Left lung (tissue), 10 donors: ENCODE measurements around the gene HOMER3. TPM values are rescaled to one million over a fixed set of nuclear protein-coding genes. Genes with fewer than 3 reads are reported as not detected.
"Not testable (repeated sequence)": the region's sequence is repeated elsewhere in the genome, so short reads cannot be mapped to it uniquely, and the experiment has no call there.

Experiments
- ATAC-seq: fragments of 200-7000 bp; cut with Tn5 transposase; one replicate; pipeline ENCODE4 v1.9.1; 2020; ENCODE audit warnings: moderate library complexity
- DNase-seq, 4 donors: peaks; one replicate each; pipeline ENCODE4 v3.0.0-alpha.2; 2013 to 2020
- H3K27ac ChIP-seq, 2 donors: fragments of 200-600 bp; sonication (generic) in 1 of 2; one replicate each; pipeline versions ENCODE4 v1.5.0 to v1.8.0; 2020 to 2021
- H3K27me3 ChIP-seq, 2 donors: fragments of 200-600 bp; sonication (generic) in 1 of 2; one replicate each; pipeline versions ENCODE4 v1.5.0 to v1.8.0; 2020 to 2021
- H3K36me3 ChIP-seq, 2 donors: fragments of 200-600 bp; sonication (generic) in 1 of 2; one replicate each; pipeline versions ENCODE4 v1.5.0 to v1.8.0; 2020 to 2021
- H3K4me1 ChIP-seq, 2 donors: fragments of 200-600 bp; one replicate each; pipeline ENCODE4 v1.8.0; 2021
- H3K4me3 ChIP-seq, 2 donors: fragments of 200-600 bp; sonication (generic) in 1 of 2; one replicate each; pipeline versions ENCODE4 v1.5.0 to v1.8.0; 2020 to 2021; ENCODE audit warnings: mild to moderate bottlenecking in 1 of 2
- H3K9me3 ChIP-seq, 2 donors: fragments of 200-600 bp; sonication (generic) in 1 of 2; one replicate each; pipeline versions ENCODE4 v1.5.0 to v1.8.0; 2020 to 2021
- intact Hi-C, 2 donors: fragments of 100-400 bp; cut with DNase I; formaldehyde crosslinking; loops; one replicate each; pipeline versions ENCODE4 v1.11.2 to v1.14.2; 2022
- polyA plus RNA-seq, 6 donors: library from polyadenylated mRNA; unstranded; fragments of 120-200 nt; gene quantifications; one replicate each; pipeline ENCODE4 v1.2.1, GENCODE V29; 2013; ENCODE audit not compliant: insufficient read length in 6 of 6
- total RNA-seq, 2 donors: library from RNA; stranded (reverse); fragmentation: NEBNext Ultra II Directional; extraction: Animal tissue kit (Norgen Biotek cat#: 25700); gene quantifications; one replicate each; pipeline ENCODE4 v1.2.1, GENCODE V29; 2021
- TF ChIP-seq, protein P1 (sequence below), 2 donors: fragments of 200-600 bp; sonication (generic) in 1 of 2; IDR thresholded peaks; one replicate each; pipeline versions ENCODE4 v1.5.0 to v1.8.0; 2021; ENCODE audit warnings: antibody characterized with exemption in 2 of 2
- donor health status: DM: no; HTN: yes; CAD: no.
- donor health status: DM: no; HTN: no; CAD: no.

The HOMER3 gene
- total and polyA plus RNA-seq, 8 donors: 27.6 to 68.0 (median 53.0) TPM

DNA sequence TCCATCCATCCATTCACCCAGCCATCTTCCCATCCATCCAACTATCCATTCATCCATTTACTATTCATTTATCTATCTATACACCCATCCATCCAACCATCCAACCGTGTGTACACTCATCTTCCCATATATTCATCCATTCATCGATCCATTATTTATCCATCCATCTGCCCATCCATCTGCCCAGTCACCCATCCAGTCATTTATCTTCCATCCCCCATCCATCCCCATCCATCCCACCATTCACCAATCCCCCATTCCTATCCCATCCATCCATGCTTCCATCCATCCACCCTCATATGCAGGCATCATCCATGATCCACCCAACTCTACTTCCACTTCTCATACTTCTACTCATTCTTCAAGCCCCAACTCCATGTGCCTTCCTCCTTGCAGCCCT is 14.0 kb upstream of the HOMER3 start:
- Histone ChIP-seq H3K9me3 (no peaks in the 10 kb centered on the region), H3K4me3 (no peak overlapping the region), H3K27ac (no peak overlapping the region), H3K36me3 (no peaks in the 10 kb centered on the region), H3K4me1 (no peaks in the 10 kb centered on the region), H3K27me3 (no peaks in the 10 kb centered on the region)
- DNase-seq (no peak), ATAC-seq (no peak)
- intact Hi-C loops: no loop called here
- TF ChIP-seq, protein P1, sequence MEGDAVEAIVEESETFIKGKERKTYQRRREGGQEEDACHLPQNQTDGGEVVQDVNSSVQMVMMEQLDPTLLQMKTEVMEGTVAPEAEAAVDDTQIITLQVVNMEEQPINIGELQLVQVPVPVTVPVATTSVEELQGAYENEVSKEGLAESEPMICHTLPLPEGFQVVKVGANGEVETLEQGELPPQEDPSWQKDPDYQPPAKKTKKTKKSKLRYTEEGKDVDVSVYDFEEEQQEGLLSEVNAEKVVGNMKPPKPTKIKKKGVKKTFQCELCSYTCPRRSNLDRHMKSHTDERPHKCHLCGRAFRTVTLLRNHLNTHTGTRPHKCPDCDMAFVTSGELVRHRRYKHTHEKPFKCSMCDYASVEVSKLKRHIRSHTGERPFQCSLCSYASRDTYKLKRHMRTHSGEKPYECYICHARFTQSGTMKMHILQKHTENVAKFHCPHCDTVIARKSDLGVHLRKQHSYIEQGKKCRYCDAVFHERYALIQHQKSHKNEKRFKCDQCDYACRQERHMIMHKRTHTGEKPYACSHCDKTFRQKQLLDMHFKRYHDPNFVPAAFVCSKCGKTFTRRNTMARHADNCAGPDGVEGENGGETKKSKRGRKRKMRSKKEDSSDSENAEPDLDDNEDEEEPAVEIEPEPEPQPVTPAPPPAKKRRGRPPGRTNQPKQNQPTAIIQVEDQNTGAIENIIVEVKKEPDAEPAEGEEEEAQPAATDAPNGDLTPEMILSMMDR (IDR thresholded peaks at IDR 0.05): no peak

DNA sequence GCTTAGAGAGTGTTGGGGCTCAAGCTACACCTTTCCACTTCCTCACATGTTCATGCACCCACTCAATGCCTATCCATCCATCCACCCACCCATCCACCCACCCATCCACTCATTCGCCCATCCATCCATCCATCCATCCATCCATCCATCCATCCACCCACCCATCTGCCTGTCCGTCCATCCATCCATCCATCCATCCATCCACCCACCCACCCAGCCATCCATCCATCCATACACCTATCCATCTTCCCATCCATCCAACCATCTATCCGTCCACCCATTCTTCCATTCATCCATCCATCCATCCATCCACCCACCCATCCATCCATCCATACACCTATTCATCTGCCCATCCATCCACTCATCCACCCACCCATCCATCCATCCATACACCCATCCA is 13.1 kb upstream of the HOMER3 start:
- no peaks in the 10 kb centered on the region for H3K4me1 ChIP-seq
- H3K27ac ChIP-seq: no peak overlapping the region
- H3K36me3 ChIP-seq: no peaks in the 10 kb centered on the region
- no peaks in the 10 kb centered on the region for H3K9me3 ChIP-seq
- ATAC-seq: no peak
- H3K27me3 ChIP-seq: no peaks in the 10 kb centered on the region
- TF ChIP-seq, protein P1 (IDR thresholded peaks at IDR 0.05): no peak
- H3K4me3 ChIP-seq: no peak overlapping the region
- no peak for DNase-seq
- intact Hi-C loops: no loop called here

DNA sequence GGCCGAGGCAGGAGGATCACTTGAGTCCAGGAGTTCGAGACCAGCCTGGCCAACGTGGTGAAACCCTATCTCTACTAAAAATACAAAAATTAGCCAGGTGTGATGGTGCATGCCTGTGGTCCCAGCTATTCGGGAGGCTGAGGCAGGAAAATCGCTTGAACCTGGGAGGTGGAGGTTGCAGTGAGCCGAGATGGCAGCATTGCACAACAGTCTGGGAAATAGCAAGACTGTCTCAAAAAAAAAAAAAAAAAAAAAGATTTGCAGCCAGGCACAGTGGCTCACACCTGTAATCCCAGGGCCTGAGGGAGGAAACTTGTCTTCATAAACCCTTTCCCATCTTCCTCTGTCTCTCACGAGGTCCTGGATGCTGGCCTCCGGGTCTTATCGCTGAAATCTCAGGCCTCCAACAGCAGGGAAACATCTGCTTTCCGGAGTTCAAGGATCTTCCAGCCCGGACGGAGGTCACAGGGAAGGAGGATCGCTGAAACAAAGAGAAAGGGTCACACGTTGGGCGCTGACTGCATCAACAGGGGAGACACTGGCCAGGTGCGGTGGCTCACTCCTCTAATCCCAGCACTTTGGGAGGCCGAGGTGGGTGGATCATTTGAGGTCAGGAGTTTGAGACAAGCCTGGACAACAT is 11.5 kb upstream of the HOMER3 start:
- H3K4me1 ChIP-seq, intact Hi-C loops, H3K27me3 ChIP-seq, H3K4me3 ChIP-seq, H3K36me3 ChIP-seq, ATAC-seq, H3K9me3 ChIP-seq, H3K27ac ChIP-seq: not testable (repeated sequence)
- DNase-seq: peak in 1 of 4 donors; percentile 32

DNA sequence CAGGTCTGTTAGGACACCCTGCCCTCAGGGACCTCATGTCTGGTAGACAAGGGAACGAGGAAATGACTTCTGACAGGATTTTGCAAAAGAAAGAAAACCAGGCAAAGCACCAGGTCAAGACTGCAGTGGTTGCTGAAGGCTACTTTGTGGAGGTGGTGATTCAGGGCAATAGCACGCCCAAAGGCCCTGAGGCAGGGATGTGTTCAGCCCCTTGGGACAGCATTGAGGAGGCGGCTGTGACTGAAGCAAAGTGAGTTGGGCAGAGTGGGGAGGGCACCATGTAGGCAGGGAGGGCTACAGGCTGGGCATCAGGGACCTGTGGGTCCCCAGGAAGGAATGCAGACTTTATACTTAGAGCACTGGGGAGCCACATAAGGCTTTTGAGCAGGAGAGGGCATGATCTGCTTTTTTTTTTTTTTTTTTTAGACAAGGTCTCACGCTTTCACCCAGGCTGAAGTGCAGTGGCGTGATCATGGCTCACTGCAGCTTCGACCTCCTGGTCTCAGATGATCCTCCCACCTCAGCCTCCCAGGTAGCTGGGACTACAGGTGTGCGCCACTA is 10.8 kb upstream of the HOMER3 start:
- intact Hi-C loops: no loop called here
- TF ChIP-seq, protein P1 (IDR thresholded peaks at IDR 0.05): no peak
- H3K4me3 ChIP-seq: no peak overlapping the region
- H3K4me1 ChIP-seq: no peaks in the 10 kb centered on the region
- H3K36me3 ChIP-seq: no peaks in the 10 kb centered on the region
- DNase-seq (no peak), ATAC-seq (no peak)
- no peak overlapping the region for H3K27ac ChIP-seq
- H3K27me3 ChIP-seq: no peaks in the 10 kb centered on the region
- H3K9me3 ChIP-seq: no peaks in the 10 kb centered on the region

DNA sequence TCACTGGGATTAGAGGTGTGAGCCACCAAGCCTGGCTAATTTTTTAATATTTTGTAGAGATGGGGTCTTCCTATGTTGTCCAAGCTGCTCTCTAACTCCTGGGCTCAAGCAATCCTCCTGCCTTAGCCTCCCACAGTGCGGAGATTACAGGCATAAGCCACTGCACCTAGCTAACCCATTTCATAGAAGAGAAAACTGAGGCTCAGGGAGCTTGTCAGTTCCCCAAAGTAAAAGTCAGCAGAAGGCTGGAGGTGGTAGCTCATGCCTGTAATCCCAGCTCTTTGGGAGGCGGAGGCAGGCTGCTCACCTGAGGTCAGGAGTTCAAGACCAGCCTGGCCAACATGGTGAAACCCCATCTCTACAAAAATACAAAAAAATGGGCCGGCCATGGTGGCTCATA is 8.8 kb upstream of the HOMER3 start:
- Histone ChIP-seq H3K4me1 (no peaks in the 10 kb centered on the region), H3K27me3 (no peaks in the 10 kb centered on the region), H3K36me3 (no peaks in the 10 kb centered on the region), H3K9me3 (no peaks in the 10 kb centered on the region), H3K4me3 (no peak overlapping the region), H3K27ac (no peak overlapping the region)
- TF ChIP-seq, protein P1 (IDR thresholded peaks at IDR 0.05): no peak
- no peak for ATAC-seq
- intact Hi-C loops: no loop called here
- no peak for DNase-seq

DNA sequence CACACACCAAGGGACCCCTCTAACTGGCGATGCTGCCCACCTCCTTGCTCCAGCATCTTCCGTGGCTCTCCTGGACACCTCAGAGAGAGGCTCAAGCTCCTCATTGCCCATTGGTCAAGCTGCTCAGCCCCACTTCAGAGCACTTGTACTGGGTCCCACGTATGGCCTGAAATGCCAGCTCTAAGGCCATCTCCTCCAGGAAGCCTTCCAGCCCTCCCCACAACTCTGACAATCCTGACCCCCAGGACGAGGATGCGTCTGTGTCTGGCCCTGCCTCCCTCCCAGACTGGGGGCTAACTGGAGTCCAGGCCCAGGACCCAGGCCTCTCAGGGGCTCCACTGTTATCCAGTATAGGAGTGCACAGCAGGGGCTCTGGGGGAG is 7.9 kb upstream of the HOMER3 start:
- Histone ChIP-seq H3K4me3 (no peak overlapping the region), H3K27me3 (no peaks in the 10 kb centered on the region), H3K4me1 (no peaks in the 10 kb centered on the region), H3K9me3 (no peaks in the 10 kb centered on the region), H3K36me3 (no peaks in the 10 kb centered on the region), H3K27ac (no peak overlapping the region)
- TF ChIP-seq, protein P1 (IDR thresholded peaks at IDR 0.05): no peak
- intact Hi-C loops: no loop called here
- no peak for ATAC-seq
- DNase-seq: no peak
